NCI-H2171 treated with DMSO at 0.1 percent for 48 hours (cell line): ENCODE results near the gene ADPRH.

ENCODE experiments used
- DNase-seq: peaks from one replicate; lab custom pipeline; 2025; lab: John Stamatoyannopoulos, UW

Gene ADPRH

DNA sequence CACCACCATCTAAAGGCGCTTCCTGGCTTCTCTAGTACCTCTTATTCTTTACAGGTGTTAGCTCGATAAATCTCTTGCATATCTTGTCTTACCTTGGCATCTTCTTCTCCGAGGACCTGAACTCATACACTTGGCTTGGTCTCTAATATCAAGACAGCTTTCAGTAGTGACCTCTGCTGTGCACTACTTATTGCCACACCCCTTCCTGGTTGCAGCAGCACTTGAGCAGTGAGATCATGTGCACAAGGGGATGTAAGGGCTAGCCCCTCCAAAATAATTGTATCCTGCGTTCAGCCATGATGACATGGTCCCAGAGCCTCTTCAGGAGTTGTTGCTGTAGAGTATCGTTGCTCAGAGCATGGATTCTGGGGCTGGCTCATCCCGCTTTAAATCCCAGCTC is 17.1 kb downstream of the ADPRH start:
- DNase-seq = no peak

DNA sequence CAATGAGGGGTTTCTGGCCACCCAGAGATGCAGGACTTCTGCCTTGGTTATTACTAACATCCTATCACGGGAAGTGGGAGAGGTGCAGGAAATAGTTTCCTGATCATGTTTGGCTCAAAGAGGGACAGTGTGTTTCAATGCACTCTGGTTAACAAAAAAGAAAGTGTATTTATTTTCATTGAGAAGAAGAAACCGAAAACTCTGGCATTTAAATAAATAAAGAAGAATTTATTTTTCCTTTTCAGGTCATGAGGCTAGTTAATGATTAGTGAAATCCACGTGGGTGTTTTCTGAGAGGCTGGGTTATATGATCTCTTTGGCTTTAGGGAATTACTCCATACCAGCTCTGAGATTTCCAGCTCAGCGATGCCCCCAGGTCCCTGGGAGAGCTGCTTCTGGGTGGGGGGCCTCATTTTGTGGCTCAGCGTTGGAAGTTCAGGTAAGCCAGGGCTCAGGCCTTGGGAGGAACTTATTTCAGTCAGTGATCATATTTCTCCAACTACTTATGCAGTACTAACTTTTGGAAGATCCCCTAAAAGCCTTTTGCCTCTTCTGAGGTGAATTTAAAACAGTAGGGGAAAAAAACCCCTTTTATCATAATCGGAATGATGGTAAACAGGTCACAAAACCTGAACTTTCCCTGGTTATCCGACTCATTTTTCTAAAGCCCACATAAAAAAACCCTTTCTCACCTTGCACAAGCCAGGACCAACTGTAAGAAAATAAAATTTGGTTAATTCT is 18.4 kb downstream of the ADPRH start, which contains the start of gene PLA1A:
Gene PLA1A, plus strand, starts transcription at position 338 of the 741 bp plus-strand sequence. Its CDS starts 29 bp downstream, at position 367.
- no peak for DNase-seq

DNA sequence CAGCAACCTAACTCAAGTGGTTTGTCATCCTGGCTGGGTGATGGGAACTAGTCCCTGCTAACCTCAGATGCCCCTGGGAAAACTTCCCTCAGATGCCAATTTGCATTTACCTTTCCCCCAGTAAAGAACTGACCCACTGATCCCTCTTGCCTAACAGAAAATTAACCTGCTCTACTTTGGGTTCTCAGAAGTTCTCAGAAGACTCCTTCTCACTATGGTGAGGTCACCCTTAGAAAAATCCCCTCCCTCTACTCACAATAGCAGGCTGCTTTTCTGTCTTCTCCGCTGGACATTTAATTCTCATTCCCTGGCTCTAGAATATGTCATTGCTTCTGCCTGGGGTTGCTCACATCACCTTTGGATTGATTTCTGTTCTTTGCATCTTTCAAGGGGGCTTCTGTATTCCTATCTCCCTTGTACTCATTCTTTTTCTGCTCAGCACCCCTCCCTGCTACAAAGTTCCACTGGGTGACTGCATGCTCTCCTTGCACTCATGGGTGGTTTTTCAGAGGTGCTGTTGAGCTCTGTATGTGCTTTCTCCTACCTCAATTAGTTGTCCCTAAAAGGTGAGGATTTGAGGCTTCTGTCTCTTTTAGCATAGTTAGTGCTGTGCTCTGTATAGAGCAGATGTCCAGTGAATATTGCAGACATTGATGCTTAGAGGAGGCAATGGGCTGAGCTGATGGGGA is 19.3 kb downstream of the ADPRH start:
- no peak for DNase-seq

DNA sequence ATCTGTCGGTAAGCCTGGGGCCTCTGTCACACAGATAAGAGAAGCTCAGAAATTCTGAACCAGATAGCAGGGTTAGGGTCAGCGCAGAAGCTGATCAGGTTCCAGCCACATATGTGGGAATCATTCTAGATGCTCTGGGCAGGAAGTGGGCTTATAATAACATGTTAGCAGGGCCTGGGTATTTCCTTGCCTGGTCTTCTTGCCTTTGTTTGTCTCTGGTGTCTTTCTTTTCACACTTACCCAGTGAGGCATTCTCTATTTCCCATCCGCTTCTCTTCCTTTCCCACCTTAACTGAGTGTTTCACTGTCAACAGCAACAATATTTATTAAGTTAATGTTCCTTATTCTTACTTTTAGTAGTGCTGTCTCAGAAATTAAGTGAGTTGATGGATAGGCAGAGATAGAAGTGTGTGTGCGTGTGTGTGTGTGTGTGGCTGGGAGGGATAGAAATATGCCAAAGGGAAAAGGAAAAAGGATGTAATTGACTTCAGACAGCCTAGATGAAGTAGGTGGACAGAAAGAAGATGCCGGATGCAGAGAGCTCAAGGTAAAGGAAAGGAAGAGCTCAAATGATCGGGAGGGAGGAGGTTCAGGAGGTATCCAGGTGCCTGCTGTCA is 20.4 kb downstream of the ADPRH start:
- no peak for DNase-seq

DNA sequence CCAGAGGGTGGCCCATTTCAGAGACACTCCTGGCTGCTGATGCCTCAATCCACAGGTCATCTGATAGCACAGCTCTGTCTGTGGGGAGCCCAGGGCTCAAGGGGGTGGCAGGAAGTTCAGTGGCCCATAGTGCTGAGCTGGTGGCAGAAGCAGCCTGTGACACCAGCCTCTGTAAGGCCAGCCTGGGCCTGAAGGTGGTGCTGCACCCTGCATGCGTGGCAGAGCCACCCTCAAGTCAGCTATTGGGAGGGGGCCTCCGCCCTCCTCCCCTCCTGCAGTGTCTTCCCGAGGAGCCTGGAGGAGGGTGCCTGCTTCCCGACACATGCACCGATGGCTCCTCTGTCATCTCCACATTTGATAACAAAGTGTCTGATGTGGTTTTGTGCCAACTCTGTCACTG is 21.4 kb downstream of the ADPRH start:
- DNase-seq = no peak

DNA sequence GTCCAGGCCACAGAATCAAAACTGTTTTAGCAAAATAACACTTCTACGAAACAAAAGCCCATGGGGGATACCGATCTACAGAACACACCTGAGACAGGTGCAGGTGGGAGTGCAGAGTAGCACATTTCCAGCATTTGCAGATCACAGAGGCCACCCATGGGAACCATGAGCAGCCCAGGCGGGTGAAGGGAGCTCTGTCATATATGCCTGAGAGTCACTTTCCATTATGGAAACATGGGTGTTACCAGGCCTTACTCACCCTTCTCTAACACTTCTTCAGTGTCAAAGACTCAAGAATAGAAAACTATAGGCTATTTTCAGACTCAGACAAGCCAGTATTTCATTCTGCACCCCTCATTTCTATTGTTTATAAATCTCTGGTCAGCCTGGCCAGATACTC is 21.9 kb downstream of the ADPRH start:
- DNase-seq = no peak

DNA sequence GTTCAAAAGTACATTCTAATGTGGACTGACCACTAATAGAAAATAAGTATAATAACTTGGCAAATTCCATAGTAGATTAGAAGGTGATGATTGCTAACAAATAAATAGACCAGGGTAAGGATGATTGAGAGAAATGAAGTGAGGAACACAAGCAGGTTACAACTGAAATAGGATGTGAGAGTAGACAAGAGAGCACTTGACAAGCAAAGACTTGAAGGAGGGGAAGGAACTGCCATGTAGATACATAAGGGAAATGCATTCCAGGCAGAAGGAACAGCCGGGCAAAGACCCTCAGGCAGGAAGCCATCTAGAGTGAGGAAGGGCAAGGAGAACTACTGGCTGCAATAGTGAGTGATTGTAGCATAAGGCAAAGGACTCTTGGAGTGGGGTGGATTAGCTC is 23.4 kb downstream of the ADPRH start:
- no peak for DNase-seq

DNA sequence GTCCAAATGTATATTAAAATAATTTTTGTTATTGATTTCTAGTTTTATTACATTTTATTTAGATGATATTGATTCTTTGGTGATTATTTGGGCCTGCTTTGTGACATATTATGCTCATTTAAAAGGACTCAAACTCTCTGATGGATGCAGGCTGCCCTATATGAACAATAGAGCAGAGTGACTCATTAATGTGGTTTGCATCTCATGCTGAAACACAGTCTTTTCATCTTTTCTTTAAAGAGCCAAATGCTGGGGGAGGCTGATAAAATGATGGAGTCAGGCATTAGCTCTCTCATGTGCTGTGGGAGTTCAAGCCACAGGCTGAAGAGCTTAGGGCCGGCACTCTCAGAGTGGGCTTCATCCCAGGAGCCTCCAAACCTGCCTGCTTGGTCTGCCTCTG is 25.6 kb downstream of the ADPRH start:
- no peak for DNase-seq

DNA sequence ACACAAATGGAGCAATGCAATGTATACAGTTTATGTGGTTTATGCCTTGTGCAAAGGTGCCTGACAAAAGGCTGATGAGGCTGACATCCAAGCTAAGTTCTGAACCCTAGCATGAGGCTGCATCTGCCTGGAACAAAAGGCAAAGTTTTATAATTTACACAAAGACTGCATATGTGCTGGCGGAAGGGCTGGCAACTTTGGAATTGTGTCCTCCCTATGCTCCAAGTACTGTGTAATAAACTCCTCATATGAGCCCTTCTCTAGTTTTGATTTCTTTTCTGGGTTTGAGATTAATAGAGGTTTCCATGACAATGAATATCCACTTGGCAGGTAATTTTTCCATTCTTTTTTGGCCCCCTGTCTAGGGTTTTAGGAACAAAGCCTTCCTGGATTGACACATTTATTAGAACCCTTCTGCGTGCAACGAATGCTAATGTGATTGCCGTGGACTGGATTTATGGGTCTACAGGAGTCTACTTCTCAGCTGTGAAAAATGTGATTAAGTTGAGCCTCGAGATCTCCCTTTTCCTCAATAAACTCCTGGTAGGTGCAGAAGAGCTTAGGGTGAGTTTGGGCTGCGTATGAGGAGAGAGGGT is 29.2 kb downstream of the ADPRH start:
- DNase-seq = no peak

DNA sequence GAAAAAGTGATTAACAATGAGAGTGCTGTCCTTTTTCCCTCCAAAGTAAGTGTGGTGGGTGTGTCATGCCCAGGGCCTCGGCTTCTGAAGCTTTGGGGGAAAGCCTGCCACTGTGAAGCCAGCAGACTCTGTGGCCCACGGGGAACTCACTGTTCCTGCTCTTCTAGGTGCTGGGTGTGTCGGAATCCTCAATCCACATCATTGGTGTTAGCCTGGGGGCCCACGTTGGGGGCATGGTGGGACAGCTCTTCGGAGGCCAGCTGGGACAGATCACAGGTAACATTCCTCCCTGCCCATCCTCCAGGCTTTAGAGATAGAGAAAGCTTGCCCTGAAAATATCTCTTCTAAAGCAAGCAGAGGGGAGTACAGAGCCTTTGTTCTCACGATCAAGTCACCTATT is 30.0 kb downstream of the ADPRH start:
- no peak for DNase-seq

DNA sequence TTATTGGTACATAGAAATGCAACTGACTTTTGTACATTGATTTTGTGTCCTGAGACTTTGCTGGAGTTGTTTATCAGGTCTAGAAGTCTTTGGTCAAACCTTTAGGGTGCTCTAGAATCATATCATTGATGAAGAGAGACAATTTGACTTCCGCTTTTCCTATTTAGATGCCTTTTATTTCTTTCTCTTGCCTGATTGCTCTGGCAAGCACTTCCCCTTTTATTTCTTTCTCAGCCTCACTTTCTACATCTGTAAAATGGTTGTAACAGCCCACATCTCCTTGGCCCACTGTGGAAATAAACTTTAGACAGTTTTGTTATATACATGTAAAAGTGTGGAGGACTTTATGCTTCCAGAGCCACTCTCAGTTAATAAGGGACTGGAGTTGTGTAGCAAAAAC is 32.4 kb downstream of the ADPRH start:
- DNase-seq = no peak

DNA sequence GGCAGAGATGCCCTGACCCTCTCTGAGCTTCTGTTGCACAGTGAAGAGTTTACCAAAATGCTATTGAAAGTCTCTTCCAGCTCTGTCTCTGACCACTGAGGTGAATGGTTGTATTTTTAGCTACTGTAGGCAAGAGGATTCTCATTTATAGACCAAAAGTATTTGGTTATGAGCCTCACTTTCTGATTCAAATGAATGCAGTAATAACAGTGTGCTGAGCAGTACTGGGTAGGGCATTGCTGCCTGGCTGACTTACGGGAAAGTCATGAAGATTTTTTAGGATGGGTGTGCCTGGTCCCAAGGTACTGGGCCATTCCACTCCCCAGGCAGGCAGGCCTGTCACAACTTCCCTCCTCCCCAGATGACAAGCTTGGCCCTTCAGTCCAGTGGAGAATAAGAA is 33.9 kb downstream of the ADPRH start:
- no peak for DNase-seq

DNA sequence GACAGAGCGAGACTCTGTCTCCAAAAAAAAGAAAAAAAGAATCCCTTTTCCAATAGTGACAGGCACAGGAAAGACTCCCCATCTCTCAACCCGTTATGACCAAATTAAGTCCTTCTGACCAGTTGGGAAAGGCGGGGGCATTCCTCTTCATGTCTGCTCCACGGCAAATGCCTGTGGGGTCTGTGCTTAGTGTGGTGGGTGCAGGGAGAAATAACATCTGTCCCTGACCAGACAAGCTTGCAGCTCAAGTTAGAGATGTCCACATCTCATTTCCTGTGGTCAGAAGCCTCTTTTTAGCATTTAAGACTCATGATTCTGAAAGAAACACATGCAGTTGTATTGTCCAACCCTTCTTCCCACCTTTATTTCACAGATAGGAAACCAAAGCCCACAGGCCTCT is 34.6 kb downstream of the ADPRH start:
- DNase-seq = no peak

DNA sequence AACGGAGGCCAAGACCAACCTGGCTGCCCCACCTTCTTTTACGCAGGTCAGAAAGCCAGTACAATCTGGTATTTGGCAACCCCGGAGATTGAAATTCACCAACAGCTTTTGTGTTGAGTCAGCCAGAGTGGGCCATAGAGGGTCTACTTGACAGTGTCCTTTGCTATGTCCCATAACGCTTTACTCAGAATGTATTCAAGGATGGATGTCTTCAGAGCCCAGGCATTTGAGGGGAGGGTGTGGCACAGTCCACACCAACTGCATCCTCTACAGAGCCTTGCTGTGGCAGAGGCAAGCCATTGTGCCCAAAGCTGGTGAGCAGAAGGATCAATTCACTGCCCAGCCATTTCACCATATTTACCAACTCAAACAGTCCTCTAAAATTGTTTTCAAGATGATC is 36.8 kb downstream of the ADPRH start:
- DNase-seq = no peak

DNA sequence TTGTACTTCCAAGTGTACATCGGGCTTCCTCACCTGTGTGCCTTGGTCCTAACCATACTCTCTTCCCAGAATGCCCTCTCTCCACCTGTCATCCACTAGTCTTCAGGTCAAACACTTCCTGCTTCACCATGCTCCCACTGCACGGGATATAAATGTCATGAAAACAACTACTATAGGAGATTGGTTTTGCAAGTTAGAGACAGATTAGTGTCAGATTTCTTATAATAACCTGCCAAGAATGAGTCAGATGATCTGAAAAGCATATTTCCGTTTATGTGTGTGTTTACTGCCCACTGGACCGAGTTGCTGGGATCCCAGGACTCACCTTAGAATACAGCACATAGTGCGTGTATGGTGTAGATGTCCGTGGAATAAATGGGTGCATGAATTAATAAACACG is 39.8 kb downstream of the ADPRH start:
- DNase-seq = no peak

DNA sequence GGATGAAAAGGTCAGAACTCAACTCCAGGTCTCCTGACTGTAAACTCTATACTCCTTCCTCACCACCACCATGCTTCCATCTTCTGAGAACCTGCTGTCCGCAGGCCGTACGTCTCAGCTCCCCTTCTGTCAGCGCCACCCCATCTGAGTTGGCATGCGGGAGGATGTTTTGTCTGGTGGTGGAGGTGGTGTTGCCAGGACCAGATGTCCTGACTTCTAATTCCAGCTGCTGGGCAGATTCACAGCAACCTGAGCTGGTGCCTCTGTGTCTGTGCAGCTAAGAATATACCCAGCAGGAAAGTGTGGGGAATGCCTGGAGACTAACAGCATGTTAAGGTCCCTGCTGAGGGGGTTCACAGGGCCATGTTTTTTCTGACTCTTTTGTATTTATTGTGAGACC is 41.6 kb downstream of the ADPRH start:
- peak; percentile 15 for DNase-seq

DNA sequence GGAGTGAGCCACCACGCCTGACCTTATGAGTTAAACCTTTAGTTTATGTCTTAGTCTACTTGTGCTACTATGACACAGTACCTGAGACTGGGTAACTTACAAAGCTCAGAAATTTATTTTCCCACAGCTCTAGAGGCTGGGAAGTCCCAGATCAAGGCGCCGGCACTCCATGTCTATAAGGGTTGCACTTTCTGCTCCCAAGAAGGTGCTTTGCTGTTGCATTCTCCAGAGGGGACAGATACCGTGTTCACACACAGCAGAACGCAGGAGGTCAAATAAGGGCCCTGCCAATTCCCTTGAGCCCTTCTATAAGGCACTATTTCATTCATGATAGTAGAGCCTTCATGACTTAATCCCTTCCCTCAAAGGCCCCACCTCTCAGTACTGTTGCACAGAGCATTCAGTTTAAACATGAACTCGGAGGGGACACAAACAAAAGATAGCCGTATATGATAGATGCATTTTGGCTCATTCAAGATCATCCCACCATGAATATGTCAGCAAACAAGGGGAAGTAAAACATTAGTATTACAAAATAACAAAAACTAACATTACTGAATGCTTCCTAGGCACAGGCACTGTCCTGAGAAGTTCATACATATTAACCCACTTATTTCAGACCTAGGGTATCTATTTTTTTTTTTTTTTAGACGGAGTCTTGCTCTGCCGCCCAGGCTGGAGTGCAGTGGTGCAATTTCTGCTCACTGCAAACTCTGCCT is 44.9 kb downstream of the ADPRH start:
- DNase-seq = no peak

DNA sequence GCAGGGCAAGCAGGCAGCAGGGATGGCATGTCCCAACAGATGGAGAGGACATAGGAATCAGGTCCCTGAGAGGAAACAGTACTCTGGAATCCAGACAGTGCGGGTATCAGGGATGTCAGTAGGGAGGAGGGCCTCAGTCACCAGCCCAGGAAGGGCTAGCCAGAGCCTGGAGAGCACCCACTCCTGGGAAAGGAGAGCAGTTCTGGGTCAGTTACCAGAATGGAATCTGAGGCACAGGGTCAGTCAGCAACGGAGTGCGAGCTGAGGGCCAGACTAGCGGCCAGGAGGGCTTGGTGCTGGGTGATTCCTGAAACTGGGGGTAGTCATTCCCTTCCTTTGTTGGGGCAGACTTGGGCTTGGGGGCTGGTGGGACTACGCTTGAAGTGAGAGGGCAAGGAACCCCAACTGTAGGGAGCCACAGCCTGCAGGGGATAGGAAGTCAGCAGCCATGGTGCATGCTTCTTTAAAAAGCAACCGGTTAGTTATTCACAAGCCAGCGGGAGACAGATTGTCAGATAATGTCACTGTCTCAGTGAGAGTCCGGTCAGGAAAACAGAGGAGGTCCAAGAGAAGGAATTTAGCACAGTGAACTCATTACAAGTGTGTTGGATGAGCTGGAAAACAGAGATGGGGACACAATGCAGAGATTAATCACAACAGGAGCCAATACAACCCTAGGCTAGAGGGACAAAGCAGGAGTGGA is 46.3 kb downstream of the ADPRH start:
- DNase-seq = no peak

DNA sequence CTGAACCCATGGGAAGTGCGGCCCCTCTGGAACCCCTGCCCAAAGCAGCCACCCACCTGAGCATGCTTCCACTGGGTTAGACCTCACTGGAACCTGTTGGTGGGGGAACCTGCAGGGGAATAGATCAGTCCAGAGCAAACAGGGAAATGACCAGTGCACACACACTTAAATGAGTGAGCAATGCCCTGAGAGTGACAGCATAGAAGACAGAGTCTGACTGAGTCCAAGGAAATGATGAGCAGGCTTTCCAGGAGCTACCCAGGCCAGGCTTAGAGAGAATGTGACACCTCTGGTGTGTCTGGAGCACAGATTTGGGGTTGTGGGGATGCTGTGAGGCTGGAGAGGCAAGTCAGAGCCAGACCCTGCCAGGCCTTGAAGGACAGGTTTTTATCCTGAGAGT is 46.9 kb downstream of the ADPRH start:
- DNase-seq = no peak

DNA sequence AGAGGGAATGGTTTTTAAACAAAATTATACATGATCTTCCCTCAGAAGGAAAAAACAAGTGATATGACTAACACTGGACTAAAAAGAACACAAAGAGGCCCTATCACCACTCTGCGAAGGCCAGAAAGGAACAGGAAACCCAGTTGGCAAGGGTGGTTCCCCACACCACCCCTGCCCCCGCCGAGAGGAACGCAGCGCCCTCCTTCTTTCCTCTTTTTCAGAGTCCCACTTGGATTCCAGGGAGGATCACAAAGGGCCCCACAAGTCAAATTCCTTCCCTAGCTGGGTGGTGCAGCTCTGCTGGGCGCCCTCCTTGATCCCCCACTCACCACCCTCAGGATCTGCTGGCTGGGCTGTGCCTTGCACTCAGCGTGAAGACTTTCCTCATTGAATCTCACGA is 48.2 kb downstream of the ADPRH start:
- no peak for DNase-seq

DNA sequence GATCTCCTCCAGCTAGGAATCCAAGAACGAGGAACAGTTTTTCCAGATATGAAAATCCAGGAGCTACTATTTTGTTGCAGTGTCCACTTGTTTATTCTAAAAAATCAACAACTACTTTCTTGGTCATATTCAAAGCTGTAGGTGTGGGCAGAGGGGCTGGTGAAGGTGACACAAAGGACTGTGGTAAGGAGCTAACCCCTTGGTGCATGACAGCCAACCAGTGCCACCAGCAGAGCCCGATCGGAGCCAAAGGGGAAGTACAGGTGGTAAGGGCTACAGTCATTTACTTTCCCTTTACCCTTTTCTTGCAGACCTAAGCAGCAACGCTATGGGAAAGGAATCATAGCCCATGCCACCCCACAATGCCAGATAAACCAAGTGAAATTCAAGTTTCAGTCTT is 49.1 kb downstream of the ADPRH start:
- no peak for DNase-seq
